ENCODE data around the gene CAPS2.

Gene CAPS2

DNA sequence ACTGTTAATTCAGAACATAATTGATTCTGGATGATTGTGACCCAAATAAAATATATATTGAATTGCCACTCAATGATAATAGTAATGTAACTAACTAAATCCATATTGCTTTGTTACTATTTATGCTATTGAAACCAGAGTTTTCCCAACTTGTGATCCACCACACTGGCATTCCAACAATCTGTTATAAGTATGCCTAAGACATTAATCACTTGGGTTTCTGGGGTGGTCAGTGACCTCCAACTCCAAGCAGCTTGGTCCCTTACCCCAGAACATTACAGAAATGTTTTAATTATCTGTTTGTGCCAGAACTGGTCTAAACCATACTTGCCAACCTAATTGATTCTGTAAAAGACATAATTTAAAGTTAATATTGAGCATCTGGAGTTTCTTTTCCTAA, 14.6 kb downstream of the CAPS2 start:
- no peak for TF ChIP-seq ZBTB7A (IDR thresholded peaks at IDR 0.05; ENCODE audit: low read depth)
- TF ChIP-seq FOXM1 (IDR thresholded peaks at IDR 0.05; ENCODE audit: borderline replicate concordance, low read depth) = no peak
- TF ChIP-seq EP300 (IDR thresholded peaks at IDR 0.05; ENCODE audit: borderline replicate concordance) = no peak
- no peak for TF ChIP-seq MAX (IDR thresholded peaks at IDR 0.05)
- no peak for TF ChIP-seq USF1 (IDR thresholded peaks at IDR 0.05)
- TF ChIP-seq YY1 (IDR thresholded peaks at IDR 0.05; ENCODE audit: low read depth) = no peak
- TF ChIP-seq CREB1 (IDR thresholded peaks at IDR 0.05; ENCODE audit: low read depth) = no peak
- TF ChIP-seq CEBPB (IDR thresholded peaks at IDR 0.05) = no peak
- TF ChIP-seq TCF12 (IDR thresholded peaks at IDR 0.05; ENCODE audit: low read depth) = no peak
- no peak for TF ChIP-seq TAF1 (IDR thresholded peaks at IDR 0.05; ENCODE audit: low read depth)
- TF ChIP-seq, protein P1, sequence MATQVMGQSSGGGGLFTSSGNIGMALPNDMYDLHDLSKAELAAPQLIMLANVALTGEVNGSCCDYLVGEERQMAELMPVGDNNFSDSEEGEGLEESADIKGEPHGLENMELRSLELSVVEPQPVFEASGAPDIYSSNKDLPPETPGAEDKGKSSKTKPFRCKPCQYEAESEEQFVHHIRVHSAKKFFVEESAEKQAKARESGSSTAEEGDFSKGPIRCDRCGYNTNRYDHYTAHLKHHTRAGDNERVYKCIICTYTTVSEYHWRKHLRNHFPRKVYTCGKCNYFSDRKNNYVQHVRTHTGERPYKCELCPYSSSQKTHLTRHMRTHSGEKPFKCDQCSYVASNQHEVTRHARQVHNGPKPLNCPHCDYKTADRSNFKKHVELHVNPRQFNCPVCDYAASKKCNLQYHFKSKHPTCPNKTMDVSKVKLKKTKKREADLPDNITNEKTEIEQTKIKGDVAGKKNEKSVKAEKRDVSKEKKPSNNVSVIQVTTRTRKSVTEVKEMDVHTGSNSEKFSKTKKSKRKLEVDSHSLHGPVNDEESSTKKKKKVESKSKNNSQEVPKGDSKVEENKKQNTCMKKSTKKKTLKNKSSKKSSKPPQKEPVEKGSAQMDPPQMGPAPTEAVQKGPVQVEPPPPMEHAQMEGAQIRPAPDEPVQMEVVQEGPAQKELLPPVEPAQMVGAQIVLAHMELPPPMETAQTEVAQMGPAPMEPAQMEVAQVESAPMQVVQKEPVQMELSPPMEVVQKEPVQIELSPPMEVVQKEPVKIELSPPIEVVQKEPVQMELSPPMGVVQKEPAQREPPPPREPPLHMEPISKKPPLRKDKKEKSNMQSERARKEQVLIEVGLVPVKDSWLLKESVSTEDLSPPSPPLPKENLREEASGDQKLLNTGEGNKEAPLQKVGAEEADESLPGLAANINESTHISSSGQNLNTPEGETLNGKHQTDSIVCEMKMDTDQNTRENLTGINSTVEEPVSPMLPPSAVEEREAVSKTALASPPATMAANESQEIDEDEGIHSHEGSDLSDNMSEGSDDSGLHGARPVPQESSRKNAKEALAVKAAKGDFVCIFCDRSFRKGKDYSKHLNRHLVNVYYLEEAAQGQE (IDR thresholded peaks at IDR 0.05; ENCODE audit: low read depth) = no peak
- TF ChIP-seq TEAD4 (IDR thresholded peaks at IDR 0.05) = no peak
- no peak for TF ChIP-seq RAD21 (IDR thresholded peaks at IDR 0.05; ENCODE audit: low read depth)

DNA sequence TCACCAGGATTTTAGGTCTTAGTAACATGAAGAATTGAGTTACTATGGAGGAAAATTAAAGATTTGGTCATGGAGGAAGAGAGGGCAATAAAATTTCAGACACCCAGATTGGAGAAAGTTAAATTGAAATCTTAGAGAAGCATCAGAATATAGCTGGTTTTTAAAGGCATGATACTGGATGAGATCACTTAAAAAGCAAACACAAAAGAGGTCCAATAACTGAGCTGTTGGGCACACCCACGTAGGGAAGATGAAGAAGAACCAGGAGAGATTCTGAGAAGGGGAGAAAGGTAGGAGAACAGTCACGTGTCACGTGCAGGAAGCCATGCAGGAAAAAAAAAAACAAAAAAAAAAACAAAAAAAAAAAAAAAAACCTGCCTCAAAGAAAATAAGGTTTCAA, 18.8 kb downstream of the CAPS2 start:
- TF ChIP-seq YY1 (IDR thresholded peaks at IDR 0.05; ENCODE audit: low read depth) (no peak), MAX (IDR thresholded peaks at IDR 0.05) (no peak)

DNA sequence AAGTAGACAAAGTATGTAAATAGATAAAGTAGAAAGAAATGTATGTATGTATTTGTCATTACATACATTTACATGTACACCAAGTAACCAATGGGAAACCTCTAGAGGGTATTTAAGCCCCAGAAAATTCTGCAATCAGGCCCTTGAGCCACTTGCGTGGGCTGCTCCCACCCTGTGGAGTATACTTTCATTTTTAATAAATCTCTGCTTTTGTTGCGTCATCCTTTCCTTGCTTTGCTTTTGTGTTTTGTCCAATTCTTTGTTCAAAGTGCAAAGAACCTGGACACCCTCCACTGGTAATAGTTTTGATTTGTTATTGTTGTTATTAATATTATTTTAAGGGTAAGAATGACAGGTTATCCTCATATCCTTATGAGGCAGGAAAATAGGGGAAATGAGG, 21.8 kb downstream of the CAPS2 start:
- TF ChIP-seq YY1 (IDR thresholded peaks at IDR 0.05; ENCODE audit: low read depth) = no peak
- no peak for TF ChIP-seq TAF1 (IDR thresholded peaks at IDR 0.05; ENCODE audit: low read depth)
- no peak for TF ChIP-seq FOXM1 (IDR thresholded peaks at IDR 0.05; ENCODE audit: borderline replicate concordance, low read depth)

DNA sequence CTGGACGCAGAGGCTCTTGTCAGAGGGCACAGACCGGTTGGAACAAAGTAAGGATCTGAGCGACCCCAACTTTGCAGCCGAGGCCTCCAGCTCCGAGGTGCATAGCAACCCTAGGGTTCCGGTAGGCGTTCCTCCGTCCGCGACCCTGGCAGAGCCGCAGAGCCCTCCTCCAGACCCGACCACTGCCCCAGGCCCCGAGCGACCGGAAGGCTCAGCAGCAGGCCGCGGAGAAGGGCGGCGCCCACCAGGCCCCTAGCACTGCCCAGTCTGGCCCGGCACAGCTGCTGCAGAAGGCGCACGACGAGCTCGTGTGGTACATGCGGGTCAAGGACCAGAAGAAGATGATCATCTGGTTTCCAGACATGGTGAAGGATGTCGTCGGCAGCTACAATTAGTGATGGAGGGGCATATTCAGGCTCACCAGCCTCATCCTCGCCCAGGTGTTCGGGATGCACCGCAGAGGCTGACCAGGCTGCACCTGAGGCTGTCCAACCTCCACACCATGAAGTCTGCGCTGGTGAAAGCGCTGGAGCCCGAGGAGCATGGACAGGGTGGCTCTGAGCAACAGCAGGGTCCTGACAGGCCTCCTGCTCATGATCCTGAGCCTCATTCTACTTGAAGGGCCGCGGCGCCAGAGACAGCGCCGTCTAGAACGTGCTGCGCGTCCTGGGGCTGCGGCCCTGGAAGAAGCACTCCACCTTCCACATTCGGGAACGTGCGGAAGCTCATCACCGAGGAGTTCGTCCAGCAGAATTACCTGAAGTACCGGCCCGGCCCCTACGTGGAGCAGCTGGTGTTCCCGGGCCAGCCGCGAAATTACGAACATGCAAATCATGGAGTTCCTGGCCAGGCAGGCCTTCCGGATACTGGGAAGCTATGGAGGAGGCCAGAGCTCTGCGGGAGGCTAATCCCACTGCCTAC, 24.5 kb downstream of the CAPS2 start:
- TF ChIP-seq NFIC (IDR thresholded peaks at IDR 0.05) = no peak
- TF ChIP-seq EP300 (IDR thresholded peaks at IDR 0.05; ENCODE audit: borderline replicate concordance) = no peak
- no peak for TF ChIP-seq TEAD4 (IDR thresholded peaks at IDR 0.05)
- TF ChIP-seq, protein P1 (IDR thresholded peaks at IDR 0.05; ENCODE audit: low read depth) = no peak
- TF ChIP-seq EGR1 (IDR thresholded peaks at IDR 0.05) = no peak

DNA sequence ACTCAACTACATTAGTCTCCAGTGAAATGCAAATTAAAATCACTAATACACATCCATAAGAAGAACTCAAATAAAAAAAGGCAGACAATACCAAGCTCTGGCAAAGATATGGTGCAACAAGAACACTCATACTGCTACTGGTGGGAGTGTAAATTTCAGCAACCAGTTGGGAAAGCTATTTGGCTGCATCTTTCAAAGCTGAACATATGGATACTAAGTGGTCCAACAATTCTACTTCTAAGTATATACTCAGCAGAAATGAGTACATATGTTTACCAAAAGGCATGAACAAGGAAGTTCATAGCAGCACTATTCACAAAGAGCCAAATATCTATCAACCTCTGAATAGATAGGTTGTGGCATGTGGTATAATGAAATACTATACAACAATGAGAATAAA, 27.3 kb downstream of the CAPS2 start:
- TF ChIP-seq TCF12 (IDR thresholded peaks at IDR 0.05; ENCODE audit: low read depth) (no peak), TEAD4 (IDR thresholded peaks at IDR 0.05) (no peak)

DNA sequence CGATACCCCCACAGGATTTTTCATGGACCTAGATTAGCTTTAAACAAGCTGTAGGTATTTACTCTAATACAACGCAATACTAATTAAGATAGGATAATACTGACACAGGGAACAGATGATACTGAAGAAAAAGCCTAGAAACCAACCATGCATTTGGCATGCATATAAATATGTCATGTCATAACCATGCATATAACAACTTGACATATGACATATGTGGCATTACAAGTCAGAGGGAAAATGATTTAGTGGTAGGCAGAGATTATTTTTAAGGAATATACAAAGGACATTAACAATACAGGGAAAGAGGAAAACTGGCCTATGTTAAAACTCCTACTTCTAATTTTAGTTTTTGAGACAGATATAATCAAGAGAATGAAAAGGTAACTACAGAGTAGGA, 27.9 kb downstream of the CAPS2 start:
- no peak for TF ChIP-seq EP300 (IDR thresholded peaks at IDR 0.05; ENCODE audit: borderline replicate concordance)
- no peak for TF ChIP-seq MAX (IDR thresholded peaks at IDR 0.05)
- TF ChIP-seq FOXM1 (IDR thresholded peaks at IDR 0.05; ENCODE audit: borderline replicate concordance, low read depth) = no peak
- TF ChIP-seq EGR1 (IDR thresholded peaks at IDR 0.05) = no peak
- no peak for TF ChIP-seq NFIC (IDR thresholded peaks at IDR 0.05)
- no peak for TF ChIP-seq CEBPB (IDR thresholded peaks at IDR 0.05)
- TF ChIP-seq ZBTB7A (IDR thresholded peaks at IDR 0.05; ENCODE audit: low read depth) = no peak

GRCh38 chr12:75294797-75295196, 35.3 kb downstream of the CAPS2 start:
- TF ChIP-seq YY1 (IDR thresholded peaks at IDR 0.05; ENCODE audit: low read depth) (no peak), NFIC (IDR thresholded peaks at IDR 0.05) (no peak)

All from Ishikawa (cell line).